AG04450 (cell line): ENCODE results near the gene MARK2. TPM values are rescaled to one million over a fixed set of nuclear protein-coding genes. Genes with fewer than 3 reads are reported as not detected.

Experiments
- CTCF ChIA-PET: fragments of 300-600, 350-600 bp; formaldehyde crosslinking; extraction: SDS; loops from one replicate; lab custom pipeline; 2022; ENCODE audit warnings: antibody characterized with exemption, inconsistent platforms; lab: Charles Lee
- POLR2A ChIA-PET: fragments of 350-600 bp; formaldehyde crosslinking; extraction: SDS; loops from one replicate; lab custom pipeline; 2021; ENCODE audit warnings: antibody characterized with exemption, inconsistent platforms; lab: Yijun Ruan, JAX
- DNase-seq: peaks from one replicate; pipeline ENCODE4 v3.0.0-alpha.2; 2011; ENCODE audit warnings: low read depth, low spot score
- H3K27ac ChIP-seq: one replicate; pipeline ENCODE4 v1.5.1; 2012; ENCODE audit warnings: low read depth, low read length, control low read depth
- H3K27me3 ChIP-seq: one replicate; pipeline ENCODE4 v1.6.0; 2012; ENCODE audit warnings: low read length; ENCODE audit not compliant: control insufficient read depth, insufficient read depth
- H3K4me3 ChIP-seq: 2 replicates; pipeline ENCODE4 v1.5.1; 2011; ENCODE audit warnings: mild to moderate bottlenecking, low read depth, low read length, control low read depth
- H3K9me3 ChIP-seq: 2 replicates; pipeline ENCODE4 v1.5.1; 2012; ENCODE audit warnings: low read length; ENCODE audit not compliant: control insufficient read depth, insufficient read depth
- CTCF ChIP-seq: IDR thresholded peaks from 2 replicates; pipeline ENCODE4 v1.5.1; 2011; ENCODE audit warnings: low read depth, low read length, control low read depth, inconsistent platforms
- polyA plus RNA-seq: library from polyadenylated mRNA; depleted of rRNA; stranded (reverse); fragments of >200 nt; gene quantifications from 2 replicates; pipeline ENCODE4 v1.2.3, GENCODE V29; 2011

MARK2 gene
- polyA plus RNA-seq, 1 experiment = 16.5 TPM

- TF ChIP-seq CTCF = peak; percentile 61
- ChIA-PET CTCF (interaction anchor here (1.4 kb wide), 1 partner anchor 64 kb away, joined by 5 read pairs; no protein-coding TSS in a partner anchor), POLR2A (no interaction called here)
- Histone ChIP-seq H3K9me3 (no peaks in the 10 kb centered on the region), H3K27me3 (no peaks in the 10 kb centered on the region), H3K27ac (no peak overlapping the region), H3K4me3 (no peak overlapping the region)
- DNase-seq = no peak
These were observed 62.8 kb downstream of the MARK2 start for GRCh38 chr11:63901660-63902059.

- ChIA-PET POLR2A (no interaction called here), CTCF (interaction anchor here (1.9 kb wide), 1 partner anchor 66 kb away, joined by 5 read pairs; no protein-coding TSS in a partner anchor)
- Histone ChIP-seq H3K4me3 (no peak overlapping the region), H3K27ac (no peak overlapping the region), H3K27me3 (no peaks in the 10 kb centered on the region), H3K9me3 (no peaks in the 10 kb centered on the region)
- no peak for DNase-seq
- no peak for TF ChIP-seq CTCF
These were observed 65.0 kb downstream of the MARK2 start for GRCh38 chr11:63903884-63904283.

GRCh38 chr11:63904743-63905142 is 65.8 kb downstream of the MARK2 start:
- Histone ChIP-seq H3K27me3 (no peaks in the 10 kb centered on the region), H3K9me3 (no peaks in the 10 kb centered on the region), H3K4me3 (no peak overlapping the region), H3K27ac (no peak overlapping the region)
- no peak for TF ChIP-seq CTCF
- POLR2A ChIA-PET = no interaction called here
- CTCF ChIA-PET = interaction anchor here (1.9 kb wide), 1 partner anchor 67 kb away, joined by 5 read pairs; no protein-coding TSS in a partner anchor
- no peak for DNase-seq

- H3K27me3 ChIP-seq = no peaks in the 10 kb centered on the region
- ChIA-PET POLR2A (no interaction called here), CTCF (interaction anchor here (0.5 kb wide), 1 partner anchor 151 kb away, joined by 5 read pairs; no protein-coding TSS in a partner anchor)
- no peak overlapping the region for H3K27ac ChIP-seq
- no peak for TF ChIP-seq CTCF
- DNase-seq = no peak
- no peaks in the 10 kb centered on the region for H3K9me3 ChIP-seq
- H3K4me3 ChIP-seq = no peak overlapping the region
These were observed 66.3 kb downstream of the MARK2 start for GRCh38 chr11:63905179-63905578.

GRCh38 chr11:63906087-63906486 is 67.2 kb downstream of the MARK2 start:
- no peak overlapping the region for H3K4me3 ChIP-seq
- no peak for TF ChIP-seq CTCF
- H3K27me3 ChIP-seq = no peaks in the 10 kb centered on the region
- no peak overlapping the region for H3K27ac ChIP-seq
- no peaks in the 10 kb centered on the region for H3K9me3 ChIP-seq
- CTCF ChIA-PET = interaction anchor here (0.6 to 1.9 kb wide), 19 partner anchors 8 to 246 kb away, joined by 3 to 23 read pairs (median 4); partner anchors contain the start of gene MARK2
- DNase-seq = no peak
- POLR2A ChIA-PET = no interaction called here
